Measurements from ENCODE around the gene EFHC1. TPM values are rescaled to one million over a fixed set of nuclear protein-coding genes. Genes with fewer than 3 reads are reported as not detected.
A peak's percentile ranks its signal among the peaks of the same experiment; 100 is the strongest.

Gene EFHC1
- total RNA-seq, 2 donors from 2014 or later, result 4.4 to 6.4 TPM

DNA sequence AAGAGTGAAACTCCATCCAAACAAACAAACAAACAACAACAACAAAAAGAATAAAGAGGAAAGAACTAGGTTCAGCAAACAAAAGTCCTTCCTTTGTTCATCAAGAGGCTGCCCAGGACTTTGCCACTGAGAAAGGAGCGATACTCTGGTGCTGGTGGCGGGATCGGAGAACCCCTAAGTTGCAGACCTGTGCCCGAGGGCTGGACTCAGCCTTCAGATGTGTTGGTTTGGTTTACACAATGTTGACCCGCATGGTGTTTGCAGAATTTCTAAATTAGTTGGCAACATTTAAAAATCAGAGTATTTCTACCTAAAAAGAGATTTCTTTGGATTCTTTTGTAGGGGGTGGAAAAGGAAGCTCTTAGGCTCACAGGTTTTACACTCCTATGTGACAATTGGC is 114.2 kb downstream of the EFHC1 start:
- Mint-ChIP-seq H3K36me3 (no peaks in the 10 kb centered on the region), H3K9me3 (no peaks in the 10 kb centered on the region), H3K27ac (no peak overlapping the region)
- ATAC-seq (no peak), DNase-seq (ENCODE audit: low spot score in 2 of 2) (no peak)

DNA sequence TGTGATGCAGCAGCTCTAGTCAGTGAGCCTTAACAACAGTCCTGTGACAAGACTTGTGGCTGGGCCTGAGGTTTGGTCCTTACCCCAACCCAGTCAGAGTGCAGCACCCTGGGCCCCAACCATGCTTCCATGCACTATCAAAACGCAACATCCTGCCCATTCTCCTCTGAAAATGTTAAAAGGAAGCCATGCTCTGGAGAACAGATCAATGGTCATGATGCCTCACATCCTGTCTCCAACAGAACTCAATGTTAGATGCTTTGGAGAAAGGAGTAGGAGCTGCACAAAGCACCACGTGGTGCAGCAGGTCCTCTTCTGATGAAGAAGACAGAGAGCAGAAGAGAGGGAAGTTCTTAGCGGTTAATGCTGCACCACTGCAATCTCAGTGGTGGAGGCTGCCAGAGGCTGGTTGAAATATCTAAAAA is 114.8 kb downstream of the EFHC1 start:
- no peaks in the 10 kb centered on the region for H3K36me3 Mint-ChIP-seq
- H3K27ac Mint-ChIP-seq, result peak overlapping the region in 1 of 2 donors; percentile 77
- peak in 1 of 2 donors; percentile 11 for DNase-seq (ENCODE audit: low spot score in 2 of 2)
- H3K9me3 Mint-ChIP-seq, result no peaks in the 10 kb centered on the region
- ATAC-seq, result peak; percentile 66 to 83

DNA sequence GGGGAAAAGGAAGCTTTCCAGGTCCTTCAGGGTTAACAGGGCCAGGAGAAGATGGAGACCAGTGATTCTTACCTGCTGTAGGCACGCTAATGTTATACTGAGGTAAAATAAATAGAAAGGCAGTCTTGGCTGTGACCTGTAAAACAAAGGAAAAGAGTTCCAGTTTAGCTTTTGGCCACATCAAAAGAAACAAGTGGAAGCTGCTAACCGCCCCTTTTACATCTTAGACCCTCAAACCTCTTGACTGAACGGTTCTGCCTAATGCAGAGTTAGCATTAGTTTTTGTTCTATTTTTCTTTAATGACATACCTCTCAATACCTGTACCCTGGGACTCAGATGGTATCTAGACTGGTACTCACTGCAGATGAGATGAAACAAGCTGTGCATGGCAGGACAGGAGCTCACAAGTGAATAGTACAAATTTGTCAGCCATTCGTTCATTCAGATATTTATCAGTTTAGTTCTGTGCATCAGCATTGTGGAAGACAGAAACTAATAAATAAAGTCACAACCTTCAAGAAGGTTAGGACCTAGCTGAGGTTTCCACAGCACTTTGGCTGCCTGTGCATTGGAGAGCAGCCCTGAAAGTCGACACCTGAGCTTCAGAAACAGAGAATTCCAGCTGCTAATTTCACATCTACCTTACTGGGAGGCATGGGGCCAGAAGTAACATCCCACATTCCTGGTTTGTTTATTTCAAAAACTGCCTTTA is 115.7 kb downstream of the EFHC1 start:
- H3K9me3 Mint-ChIP-seq, result no peaks in the 10 kb centered on the region
- H3K27ac Mint-ChIP-seq, result peak overlapping the region in 1 of 2 donors; percentile 77
- ATAC-seq, result no peak
- no peak for DNase-seq (ENCODE audit: low spot score in 2 of 2)
- no peaks in the 10 kb centered on the region for H3K36me3 Mint-ChIP-seq

DNA sequence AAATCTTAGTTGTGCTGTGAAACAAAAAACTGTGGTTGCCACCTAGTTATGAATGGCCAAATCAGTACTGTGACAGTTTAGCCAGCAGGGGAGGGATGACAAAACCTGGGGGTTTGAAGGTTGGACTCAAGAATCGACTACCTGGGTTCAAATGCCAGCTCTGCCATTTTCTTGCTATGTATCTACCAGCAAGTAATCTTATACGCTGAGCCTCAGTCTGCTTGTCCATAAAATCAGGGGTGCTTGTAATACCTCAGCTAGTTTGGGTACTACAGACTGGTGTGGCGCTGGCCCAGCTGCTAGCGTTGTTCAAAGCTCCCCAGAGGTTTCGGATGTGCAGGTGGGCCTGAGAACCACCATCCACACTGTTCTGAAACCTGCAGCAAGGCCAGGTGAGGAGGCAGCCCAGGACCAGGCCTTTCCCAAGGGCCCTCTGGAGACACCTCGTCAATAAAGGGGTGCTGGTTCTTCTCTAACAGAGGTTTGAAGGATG is 116.3 kb downstream of the EFHC1 start:
- H3K27ac Mint-ChIP-seq, result peak overlapping the region in 1 of 2 donors; percentile 26
- no peaks in the 10 kb centered on the region for H3K36me3 Mint-ChIP-seq
- no peaks in the 10 kb centered on the region for H3K9me3 Mint-ChIP-seq
- DNase-seq (ENCODE audit: low spot score in 2 of 2) (no peak), ATAC-seq (no peak)

DNA sequence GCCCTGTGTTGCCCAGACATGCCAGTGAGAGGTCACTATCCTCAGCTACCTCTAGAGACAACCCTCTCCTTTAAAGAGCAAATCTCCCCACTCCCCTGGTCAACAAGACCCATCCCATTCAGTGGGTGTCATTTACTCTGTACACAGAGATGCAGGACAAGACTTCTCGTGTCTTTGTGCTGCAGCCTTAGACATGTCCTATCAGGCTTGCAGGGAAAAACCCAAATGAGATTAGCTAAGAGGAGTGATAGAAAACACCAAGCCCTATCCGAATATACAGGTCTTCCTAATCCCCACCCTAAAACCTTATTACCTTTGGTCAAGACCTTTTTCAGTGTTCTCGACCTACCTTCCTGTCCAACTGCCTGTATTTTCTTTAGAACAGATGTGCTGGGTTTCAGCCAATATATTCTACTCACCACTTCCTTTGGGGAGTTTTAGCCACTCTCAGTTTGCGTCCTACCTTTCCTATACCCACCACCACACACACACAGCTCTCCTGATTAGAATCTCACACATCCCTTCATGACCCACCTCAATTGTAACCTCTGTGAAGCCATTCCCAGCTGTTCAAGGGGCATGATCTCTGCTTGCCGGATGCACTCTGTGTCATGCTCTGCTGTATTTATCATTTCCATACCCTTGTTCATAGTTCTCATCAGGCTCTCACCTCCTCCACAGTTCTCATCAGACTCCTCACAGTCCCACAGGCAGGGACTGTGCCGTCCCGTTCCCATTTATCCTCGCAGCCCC is 117.0 kb downstream of the EFHC1 start:
- DNase-seq (ENCODE audit: low spot score in 2 of 2) (no peak), ATAC-seq (peak; percentile 42 to 83)
- Mint-ChIP-seq H3K9me3 (no peaks in the 10 kb centered on the region), H3K27ac (peak overlapping the region in 1 of 2 donors; percentile 26), H3K36me3 (no peaks in the 10 kb centered on the region)

DNA sequence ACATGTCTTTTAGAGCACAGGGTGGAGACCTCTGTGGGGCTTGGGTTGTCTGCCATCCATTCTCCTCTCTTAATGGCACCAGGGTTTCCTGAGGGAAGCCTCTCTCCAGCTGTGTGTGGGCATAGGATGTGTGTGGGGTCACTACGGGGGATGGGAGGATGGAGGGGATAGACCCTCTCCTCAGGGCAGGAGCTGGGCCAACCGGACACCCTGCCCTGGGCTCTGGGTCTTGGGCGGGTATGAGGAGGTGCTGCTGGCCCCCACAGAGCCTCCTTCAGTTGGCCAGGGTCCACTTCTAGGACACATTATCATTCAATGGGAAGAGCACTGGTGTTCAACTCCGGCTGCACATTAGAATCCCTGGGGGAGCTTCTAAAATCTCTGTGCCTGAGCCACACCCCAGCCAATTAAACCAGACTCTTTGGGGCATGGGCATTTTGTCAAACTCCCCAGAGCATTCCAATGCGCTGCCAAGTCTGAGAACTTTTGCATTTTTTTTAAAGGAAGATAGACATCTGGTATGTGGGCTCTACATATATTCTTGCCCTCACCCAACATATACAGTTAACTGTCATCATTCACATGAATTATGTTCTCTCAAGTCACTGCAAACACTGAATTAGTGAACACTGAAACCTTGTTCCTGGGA is 118.2 kb downstream of the EFHC1 start:
- peak overlapping the region in 1 of 2 donors; percentile 26 for H3K27ac Mint-ChIP-seq
- ATAC-seq, result no peak

DNA sequence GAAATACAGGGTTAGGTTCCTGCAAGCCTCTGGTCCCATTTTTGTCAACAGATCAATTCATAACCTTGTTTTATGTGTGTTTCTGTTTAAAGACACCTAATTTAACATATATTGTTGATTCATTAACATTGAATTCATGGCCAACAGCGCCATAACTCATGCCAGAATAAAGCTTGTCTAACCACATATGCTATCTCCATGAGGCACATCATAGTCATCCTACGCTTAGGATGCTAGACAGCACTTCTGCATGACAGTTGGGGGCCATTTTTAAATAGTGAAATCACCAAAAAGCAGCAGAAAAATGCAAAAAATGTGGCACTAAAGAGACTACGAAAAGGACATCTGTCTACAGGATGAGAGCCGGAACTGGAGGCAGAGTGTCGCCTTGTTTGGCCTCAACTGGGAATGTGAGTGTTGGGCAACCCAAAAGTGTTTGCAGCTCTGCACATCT is 118.8 kb downstream of the EFHC1 start:
- DNase-seq (ENCODE audit: low spot score in 2 of 2) (no peak), ATAC-seq (no peak)
- H3K9me3 Mint-ChIP-seq, result no peaks in the 10 kb centered on the region
- no peak overlapping the region for H3K27ac Mint-ChIP-seq
- H3K36me3 Mint-ChIP-seq, result no peaks in the 10 kb centered on the region

More for the DNA sequence above, 118.2 kb downstream of the EFHC1 start:
- no peaks in the 10 kb centered on the region for H3K36me3 Mint-ChIP-seq
- DNase-seq (ENCODE audit: low spot score in 2 of 2), result no peak
- no peaks in the 10 kb centered on the region for H3K9me3 Mint-ChIP-seq

DNA sequence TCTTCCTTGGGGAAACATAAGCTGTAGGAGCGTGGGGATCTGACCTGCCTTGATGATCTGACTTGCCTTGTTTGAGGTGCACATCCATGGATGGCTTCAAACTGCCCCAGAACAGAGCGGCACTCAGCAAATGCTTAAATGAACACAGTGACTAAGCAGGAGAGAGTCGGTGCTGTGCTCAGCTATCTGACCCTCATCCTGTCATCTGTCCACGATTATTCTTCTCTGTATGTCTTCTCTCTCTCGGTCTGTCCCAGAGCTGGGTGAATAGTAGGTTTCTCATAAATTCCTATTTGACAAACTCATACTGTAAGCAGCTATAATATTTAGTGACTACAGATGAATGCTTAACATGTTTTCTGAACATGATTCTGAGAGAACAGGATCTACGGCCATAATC is 119.5 kb downstream of the EFHC1 start:
- Mint-ChIP-seq H3K36me3 (no peaks in the 10 kb centered on the region), H3K9me3 (no peaks in the 10 kb centered on the region), H3K27ac (no peak overlapping the region)
- DNase-seq (ENCODE audit: low spot score in 2 of 2), result no peak
- no peak for ATAC-seq

DNA sequence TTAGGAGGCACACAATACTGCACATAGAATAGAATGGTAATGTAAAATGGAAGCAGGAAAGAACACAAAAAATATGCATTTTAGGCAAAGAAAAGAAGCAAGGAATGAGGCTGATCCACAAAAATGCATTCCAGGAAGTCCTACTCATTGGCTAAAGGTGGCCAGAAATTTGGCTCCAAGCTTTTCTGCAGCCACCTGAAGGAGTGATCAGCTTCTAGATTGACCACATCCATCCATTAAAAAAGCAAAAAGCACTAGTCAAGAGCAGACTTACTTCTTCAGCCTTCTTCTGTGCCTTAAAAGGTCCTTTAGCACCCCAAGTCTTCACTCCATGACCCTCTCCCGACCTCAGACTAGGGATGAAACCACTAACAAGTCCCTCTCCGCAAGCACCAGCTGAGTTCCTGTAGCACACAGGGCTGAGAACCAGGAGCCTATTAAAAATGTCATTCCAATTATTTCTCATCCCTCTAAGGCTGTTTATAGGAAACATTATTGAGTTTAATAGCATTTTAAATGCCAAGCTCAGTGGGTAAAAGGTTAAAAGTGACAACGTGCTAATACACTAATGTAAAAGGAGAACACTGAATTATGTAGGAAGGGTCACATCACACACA is 120.3 kb downstream of the EFHC1 start:
- DNase-seq (ENCODE audit: low spot score in 2 of 2) (no peak), ATAC-seq (no peak)
- H3K9me3 Mint-ChIP-seq, result no peaks in the 10 kb centered on the region
- H3K36me3 Mint-ChIP-seq, result no peaks in the 10 kb centered on the region
- no peak overlapping the region for H3K27ac Mint-ChIP-seq

DNA sequence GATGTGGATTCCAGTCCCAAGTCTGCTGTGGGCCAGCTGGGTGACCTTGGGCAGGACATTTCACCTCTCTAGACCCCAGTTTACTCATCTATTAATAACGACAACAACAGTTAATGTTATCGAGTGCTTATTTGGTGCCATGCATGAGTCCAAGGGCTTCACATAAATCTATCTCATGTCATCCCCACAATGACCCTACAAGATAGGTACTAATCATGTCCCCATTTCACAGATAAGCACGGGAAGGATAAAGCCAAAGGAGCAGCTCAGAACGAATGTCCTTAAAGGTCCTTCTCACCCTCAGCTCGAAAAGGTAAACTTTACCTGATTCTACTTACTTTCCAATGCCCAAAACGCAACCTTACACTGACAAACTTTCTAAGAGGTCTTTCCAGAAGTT is 121.0 kb downstream of the EFHC1 start:
- DNase-seq (ENCODE audit: low spot score in 2 of 2) (no peak), ATAC-seq (no peak)
- Mint-ChIP-seq H3K27ac (no peak overlapping the region), H3K9me3 (no peaks in the 10 kb centered on the region), H3K36me3 (no peaks in the 10 kb centered on the region)

DNA sequence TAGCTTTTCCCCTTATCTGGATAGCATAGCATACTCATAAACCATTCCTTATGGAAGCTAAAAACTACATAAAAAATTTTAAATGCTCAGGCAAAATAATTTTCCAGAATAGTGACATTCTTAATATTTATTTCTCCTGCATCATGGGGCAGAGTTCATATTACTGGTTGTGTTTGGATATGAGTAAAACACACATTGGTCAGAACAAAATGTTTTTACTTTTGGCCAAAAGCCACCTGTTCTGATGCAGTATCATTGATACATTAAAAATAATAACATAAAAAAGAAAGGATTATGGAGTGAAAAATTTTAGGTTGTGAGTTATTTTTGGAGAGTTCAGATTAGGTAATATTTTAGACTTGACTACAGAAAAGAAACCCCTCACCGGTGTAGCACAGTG is 123.1 kb downstream of the EFHC1 start:
- Mint-ChIP-seq H3K27ac (peak overlapping the region in 1 of 2 donors; percentile 32), H3K9me3 (no peaks in the 10 kb centered on the region), H3K36me3 (no peaks in the 10 kb centered on the region)
- no peak for ATAC-seq
- DNase-seq (ENCODE audit: low spot score in 2 of 2), result no peak

DNA sequence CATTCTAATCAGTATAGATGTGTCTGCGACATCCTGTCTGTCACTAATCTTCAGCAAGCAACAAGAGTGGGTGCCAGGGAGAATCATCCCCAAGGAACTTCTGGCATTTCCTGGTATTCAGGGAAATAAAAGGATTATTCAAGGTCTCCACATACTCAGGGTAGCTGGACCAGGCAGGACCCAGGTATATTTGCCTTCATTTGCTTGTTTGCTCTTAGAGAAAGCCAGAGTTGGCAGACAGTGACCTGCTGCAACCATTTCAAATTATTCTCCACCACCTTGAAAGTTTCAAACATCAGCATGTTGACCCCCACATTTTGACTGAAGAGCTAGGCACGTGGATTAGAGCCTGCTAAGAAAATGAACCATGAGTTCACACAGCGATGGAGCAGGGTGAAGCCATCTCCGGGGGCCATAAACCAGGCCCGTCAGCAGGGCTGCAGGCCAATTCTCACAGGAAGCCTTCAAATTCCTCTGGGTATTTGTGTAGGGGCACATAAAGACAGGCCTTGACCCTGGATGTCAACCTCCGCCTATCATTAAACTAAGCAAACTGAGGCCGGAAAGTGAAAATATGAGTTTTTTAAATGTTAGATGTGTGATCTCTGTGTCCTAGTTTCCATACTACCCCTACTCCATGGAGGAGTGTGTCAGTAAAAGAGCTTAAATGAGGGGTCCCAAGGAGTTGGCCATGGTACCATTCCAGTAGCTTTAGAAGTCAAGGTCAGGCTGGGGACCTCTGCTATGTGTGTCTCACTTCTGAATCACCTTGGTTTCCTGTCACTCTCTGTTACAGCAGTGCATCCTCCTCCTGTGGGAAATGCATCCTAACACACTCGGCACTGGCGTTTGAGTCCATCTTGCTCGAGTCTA is 123.8 kb downstream of the EFHC1 start:
- Mint-ChIP-seq H3K36me3 (no peaks in the 10 kb centered on the region), H3K27ac (no peak overlapping the region), H3K9me3 (no peaks in the 10 kb centered on the region)
- ATAC-seq (no peak), DNase-seq (ENCODE audit: low spot score in 2 of 2) (no peak)

DNA sequence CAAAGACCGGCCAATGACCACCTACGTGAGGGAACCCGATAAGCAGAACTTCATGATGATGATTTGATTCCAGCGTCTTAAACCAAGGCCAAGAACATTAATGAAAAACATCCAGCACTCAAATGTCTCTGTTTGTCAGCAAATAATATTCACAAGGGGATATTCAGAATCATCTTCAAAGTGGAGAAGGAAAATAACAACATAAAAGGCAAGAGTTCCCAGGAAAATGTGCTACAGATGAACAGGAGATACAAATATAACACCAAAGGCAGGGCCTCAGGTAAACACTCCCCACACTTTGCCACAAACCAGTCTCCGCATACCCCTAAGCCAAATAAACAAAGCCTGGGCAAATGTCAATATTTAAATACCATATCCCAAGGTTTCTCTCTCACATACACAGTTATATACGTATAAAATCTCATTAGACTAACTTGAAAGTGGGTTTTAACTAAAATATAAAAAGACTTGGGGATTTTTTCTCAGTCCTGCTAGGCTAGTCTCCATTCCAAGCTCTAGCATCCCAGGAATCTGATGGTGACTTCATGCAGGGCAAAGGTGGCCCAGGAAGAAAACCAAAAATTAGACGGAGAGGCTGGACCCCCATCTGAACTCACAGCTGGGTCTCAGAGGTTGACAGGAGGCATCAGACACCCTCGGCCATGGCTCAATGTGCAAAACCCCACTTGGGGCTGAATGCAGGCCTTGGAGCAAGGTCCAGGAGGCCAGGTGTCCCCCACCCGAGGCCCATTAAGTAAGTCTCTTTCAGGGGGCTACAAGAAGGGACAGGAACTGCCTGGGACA is 124.7 kb downstream of the EFHC1 start:
- no peak overlapping the region for H3K27ac Mint-ChIP-seq
- no peaks in the 10 kb centered on the region for H3K36me3 Mint-ChIP-seq
- DNase-seq (ENCODE audit: low spot score in 2 of 2) (no peak), ATAC-seq (no peak)
- no peaks in the 10 kb centered on the region for H3K9me3 Mint-ChIP-seq

DNA sequence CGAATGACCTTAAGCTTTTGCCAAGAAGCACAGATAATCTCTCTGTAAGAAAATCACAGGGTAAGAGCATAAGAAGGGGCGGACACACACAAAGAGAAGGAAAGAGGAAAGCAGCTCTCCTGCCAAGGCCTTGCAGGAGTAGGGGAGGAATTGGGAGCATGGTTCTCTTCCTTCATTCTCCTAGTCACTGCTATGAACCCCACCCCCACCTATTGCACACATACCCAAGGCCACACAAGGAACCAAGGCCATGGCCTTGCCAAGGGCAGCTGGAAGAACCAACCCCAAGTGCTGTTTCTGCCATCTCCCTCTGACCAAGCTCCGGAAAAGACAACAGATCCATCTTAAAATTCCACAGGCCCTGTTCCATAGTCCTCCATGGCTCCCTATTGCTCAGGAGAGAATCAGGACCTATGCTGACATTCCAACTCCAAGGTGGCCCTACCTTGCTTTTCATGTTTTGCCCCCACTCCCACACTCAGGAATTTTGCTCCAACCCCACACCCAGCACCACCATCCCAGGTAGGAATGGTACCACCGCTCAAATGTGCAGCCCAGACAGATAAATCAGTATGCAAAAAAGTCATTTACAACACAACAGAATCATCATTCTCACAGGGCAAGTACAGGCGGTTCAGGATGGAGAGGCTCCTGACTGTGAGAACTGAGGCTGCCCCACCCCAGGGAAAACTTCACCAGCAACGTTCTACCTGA is 125.4 kb downstream of the EFHC1 start:
- Mint-ChIP-seq H3K9me3 (no peaks in the 10 kb centered on the region), H3K27ac (no peak overlapping the region), H3K36me3 (no peaks in the 10 kb centered on the region)
- no peak for DNase-seq (ENCODE audit: low spot score in 2 of 2)
- no peak for ATAC-seq

DNA sequence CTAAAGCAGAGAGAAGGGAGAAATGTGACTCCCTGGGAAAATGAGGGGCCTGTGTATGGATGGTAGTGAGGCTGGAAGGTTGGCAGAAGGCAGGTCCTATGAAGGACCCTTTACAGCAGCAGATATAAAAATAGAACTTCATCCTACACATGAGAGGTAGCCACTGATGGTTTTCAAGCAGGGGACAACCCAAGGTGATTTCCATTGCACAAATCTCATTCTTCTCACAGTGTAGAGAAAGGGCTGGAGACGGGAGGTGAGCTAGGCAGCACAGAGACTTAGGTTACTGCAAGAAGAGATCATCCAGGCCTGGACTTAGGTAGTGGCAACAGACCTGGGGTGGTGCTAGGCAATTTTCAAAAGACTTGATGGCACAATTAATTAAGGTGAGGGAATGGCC is 126.0 kb downstream of the EFHC1 start:
- DNase-seq (ENCODE audit: low spot score in 2 of 2) (no peak), ATAC-seq (no peak)
- H3K27ac Mint-ChIP-seq, result no peak overlapping the region
- no peaks in the 10 kb centered on the region for H3K9me3 Mint-ChIP-seq
- H3K36me3 Mint-ChIP-seq, result no peaks in the 10 kb centered on the region

All from activated naive CD4-positive, alpha-beta T cell treated with anti-CD3 and anti-CD28 coated beads, Interleukin-2, amount 50 U/mL, for 72 hours (primary cell).